Femur (tissue), 1 donor: ENCODE data around the gene EID2.
A peak's percentile ranks its signal among the peaks of the same experiment; 100 is the strongest.

ENCODE experiments used
- DNase-seq: peaks from one replicate; pipeline ENCODE4 v3.0.0-alpha.2; 2017

The EID2 gene

GRCh38 chr19:39533003-39533512 lies 6.9 kb downstream of the EID2 start:
- no peak for DNase-seq

GRCh38 chr19:39532233-39533002 lies 7.5 kb downstream of the EID2 start, which contains the start of gene EID2B:
TSS of gene EID2B (minus strand) at chr19:39532852. CDS start at chr19:39532802, 50 bp downstream.
- DNase-seq = peak; percentile 98

- DNase-seq = no peak
These were observed 8.1 kb downstream of the EID2 start for GRCh38 chr19:39531834-39532232.

- no peak for DNase-seq
These were observed 14.8 kb downstream of the EID2 start for GRCh38 chr19:39525205-39525604.

GRCh38 chr19:39524495-39524894 lies 15.5 kb downstream of the EID2 start:
- no peak for DNase-seq

- no peak for DNase-seq
These were observed 19.1 kb downstream of the EID2 start for GRCh38 chr19:39520541-39521484.

- no peak for DNase-seq
These were observed 21.0 kb downstream of the EID2 start for GRCh38 chr19:39518975-39519374.

GRCh38 chr19:39518458-39518857 lies 21.5 kb downstream of the EID2 start:
- no peak for DNase-seq

- DNase-seq = no peak
These were observed 22.5 kb downstream of the EID2 start for GRCh38 chr19:39517432-39517831.

GRCh38 chr19:39516270-39516669 lies 23.7 kb downstream of the EID2 start:
- DNase-seq = no peak

GRCh38 chr19:39515551-39516191 lies 24.3 kb downstream of the EID2 start:
- no peak for DNase-seq

- DNase-seq = peak; percentile 42
These were observed 25.0 kb downstream of the EID2 start, which contains the start of gene SELENOV for GRCh38 chr19:39514840-39515550. TSS of gene SELENOV (plus strand) at chr19:39515139. CDS start at chr19:39515213, 74 bp downstream.

- DNase-seq = no peak
These were observed 27.0 kb downstream of the EID2 start for GRCh38 chr19:39512988-39513387.

- no peak for DNase-seq
These were observed 30.7 kb downstream of the EID2 start for GRCh38 chr19:39509233-39509632.

- DNase-seq = no peak
These were observed 31.3 kb downstream of the EID2 start for GRCh38 chr19:39508629-39509028.

- no peak for DNase-seq
These were observed 32.1 kb downstream of the EID2 start for GRCh38 chr19:39507715-39508364.

GRCh38 chr19:39506944-39507714 lies 32.8 kb downstream of the EID2 start:
- DNase-seq = peak; percentile 65

- no peak for DNase-seq
These were observed 33.4 kb downstream of the EID2 start for GRCh38 chr19:39506598-39506943.

- DNase-seq = peak; percentile 71
These were observed 37.1 kb downstream of the EID2 start for GRCh38 chr19:39502640-39503417.

GRCh38 chr19:39501340-39501739 lies 38.6 kb downstream of the EID2 start:
- DNase-seq = no peak
